ENCODE results near the gene SYTL4.

Gene SYTL4

DNA sequence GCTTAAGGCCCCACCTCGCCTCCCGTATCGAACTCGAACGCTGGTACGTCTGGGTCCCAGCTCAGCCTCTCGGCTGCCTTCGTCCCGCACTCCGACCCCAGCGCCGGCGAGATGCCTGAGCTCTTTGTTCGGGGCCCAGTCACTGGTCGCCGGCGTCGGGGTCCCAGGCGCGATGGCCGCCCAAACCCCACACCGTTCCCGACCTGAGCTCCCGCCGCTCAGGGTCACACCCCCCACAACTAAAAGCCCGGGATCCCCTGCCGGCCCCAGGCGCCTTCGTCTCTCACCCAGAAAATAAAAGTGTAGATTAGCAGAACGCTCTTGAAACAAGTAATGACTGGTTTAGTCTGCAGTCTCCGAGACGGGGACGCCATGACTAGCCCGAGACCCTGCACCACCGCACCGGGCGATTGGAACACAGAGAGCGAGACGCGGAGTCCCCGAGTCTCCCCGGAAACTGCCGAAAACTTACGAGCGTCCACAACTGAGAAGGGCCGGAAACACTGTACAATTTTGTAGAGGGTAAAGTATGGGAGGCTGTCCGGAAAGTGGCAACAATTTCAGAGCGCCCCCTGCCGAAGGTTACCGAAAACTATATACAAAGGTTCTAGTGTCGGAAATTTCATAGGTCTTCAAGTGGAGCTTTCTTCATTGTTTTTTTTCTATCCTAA is 95.5 kb downstream of the SYTL4 start, which contains the start of gene TSPAN6:
Gene TSPAN6, minus strand, starts transcription at position 486 of the 671 bp plus-strand sequence. Its CDS starts 112 bp downstream, at position 374.
- Histone ChIP-seq H3K9me2 (replicated peaks; ENCODE audit: control insufficient read depth, low read length) (no peaks in the 10 kb centered on the region), H3K27ac (ENCODE audit: low read depth, low read length) (no peak within 1 kb of the TSS), H3K9me3 (ENCODE audit: control insufficient read depth, insufficient read depth, low read length) (no peaks in the 10 kb centered on the region), H3K4me3 (ENCODE audit: low read length) (no peak within 1 kb of the TSS), H3K36me3 (ENCODE audit: control insufficient read depth, low read length) (no peaks in the 10 kb centered on the region), H3K4me1 (ENCODE audit: control insufficient read depth, low read length) (no peaks in the 10 kb centered on the region), H4K20me1 (ENCODE audit: control insufficient read depth, insufficient read depth, low read depth, low read length) (no peaks in the 10 kb centered on the region), H3F3A (ENCODE audit: control insufficient read depth, insufficient read depth) (no peaks in the 10 kb centered on the region), H3K79me2 (ENCODE audit: control insufficient read depth, low read length) (no peaks in the 10 kb centered on the region), H3K27me3 (ENCODE audit: control insufficient read depth, low read length) (no peaks in the 10 kb centered on the region), H3K4me2 (ENCODE audit: low read length) (no peak within 1 kb of the TSS)
- TF ChIP-seq, protein P1, sequence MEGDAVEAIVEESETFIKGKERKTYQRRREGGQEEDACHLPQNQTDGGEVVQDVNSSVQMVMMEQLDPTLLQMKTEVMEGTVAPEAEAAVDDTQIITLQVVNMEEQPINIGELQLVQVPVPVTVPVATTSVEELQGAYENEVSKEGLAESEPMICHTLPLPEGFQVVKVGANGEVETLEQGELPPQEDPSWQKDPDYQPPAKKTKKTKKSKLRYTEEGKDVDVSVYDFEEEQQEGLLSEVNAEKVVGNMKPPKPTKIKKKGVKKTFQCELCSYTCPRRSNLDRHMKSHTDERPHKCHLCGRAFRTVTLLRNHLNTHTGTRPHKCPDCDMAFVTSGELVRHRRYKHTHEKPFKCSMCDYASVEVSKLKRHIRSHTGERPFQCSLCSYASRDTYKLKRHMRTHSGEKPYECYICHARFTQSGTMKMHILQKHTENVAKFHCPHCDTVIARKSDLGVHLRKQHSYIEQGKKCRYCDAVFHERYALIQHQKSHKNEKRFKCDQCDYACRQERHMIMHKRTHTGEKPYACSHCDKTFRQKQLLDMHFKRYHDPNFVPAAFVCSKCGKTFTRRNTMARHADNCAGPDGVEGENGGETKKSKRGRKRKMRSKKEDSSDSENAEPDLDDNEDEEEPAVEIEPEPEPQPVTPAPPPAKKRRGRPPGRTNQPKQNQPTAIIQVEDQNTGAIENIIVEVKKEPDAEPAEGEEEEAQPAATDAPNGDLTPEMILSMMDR (IDR thresholded peaks at IDR 0.05; ENCODE audit: low read depth, low read length, poor library complexity, severe bottlenecking) = peak; percentile 33
- no peak for TF ChIP-seq EZH2phosphoT487 (IDR thresholded peaks at IDR 0.05; ENCODE audit: borderline replicate concordance, low read length)

DNA sequence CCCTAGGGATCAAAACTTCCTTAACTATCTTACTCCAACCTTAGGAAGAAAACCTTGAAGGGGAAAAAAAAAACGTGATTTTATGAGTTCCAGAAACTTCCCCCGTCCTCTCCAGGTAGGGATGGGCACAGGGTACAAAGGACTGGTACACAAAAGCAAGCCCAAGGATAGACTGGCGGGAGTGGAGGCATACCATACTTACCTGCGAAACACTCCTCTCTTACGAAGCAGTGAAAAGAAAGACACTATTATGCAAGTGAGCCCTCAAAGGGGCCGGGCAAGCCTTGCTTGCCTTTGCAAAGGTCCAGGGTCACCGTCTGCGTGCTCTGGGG is 96.0 kb downstream of the SYTL4 start:
- no peaks in the 10 kb centered on the region for H3K79me2 ChIP-seq (ENCODE audit: control insufficient read depth, low read length)
- H4K20me1 ChIP-seq (ENCODE audit: control insufficient read depth, insufficient read depth, low read depth, low read length) = no peaks in the 10 kb centered on the region
- no peak overlapping the region for H3K4me3 ChIP-seq (ENCODE audit: low read length)
- no peaks in the 10 kb centered on the region for H3K36me3 ChIP-seq (ENCODE audit: control insufficient read depth, low read length)
- H3K4me1 ChIP-seq (ENCODE audit: control insufficient read depth, low read length) = no peaks in the 10 kb centered on the region
- H3K27me3 ChIP-seq (ENCODE audit: control insufficient read depth, low read length) = no peaks in the 10 kb centered on the region
- no peaks in the 10 kb centered on the region for H3K9me2 ChIP-seq (replicated peaks; ENCODE audit: control insufficient read depth, low read length)
- TF ChIP-seq, protein P1 (IDR thresholded peaks at IDR 0.05; ENCODE audit: low read depth, low read length, poor library complexity, severe bottlenecking) = no peak
- no peak for TF ChIP-seq EZH2phosphoT487 (IDR thresholded peaks at IDR 0.05; ENCODE audit: borderline replicate concordance, low read length)
- no peak overlapping the region for H3K4me2 ChIP-seq (ENCODE audit: low read length)
- H3K9me3 ChIP-seq (ENCODE audit: control insufficient read depth, insufficient read depth, low read length) = no peaks in the 10 kb centered on the region
- H3K27ac ChIP-seq (ENCODE audit: low read depth, low read length) = no peak overlapping the region
- no peaks in the 10 kb centered on the region for H3F3A ChIP-seq (ENCODE audit: control insufficient read depth, insufficient read depth)

GRCh38 chrX:100635040-100635439 is 96.9 kb downstream of the SYTL4 start:
- no peaks in the 10 kb centered on the region for H3K27me3 ChIP-seq (ENCODE audit: control insufficient read depth, low read length)
- H3K4me3 ChIP-seq (ENCODE audit: low read length) = no peak overlapping the region
- no peak overlapping the region for H3K4me2 ChIP-seq (ENCODE audit: low read length)

More at GRCh38 chrX:100635040-100635439, 96.9 kb downstream of the SYTL4 start:
- Histone ChIP-seq H3K27ac (ENCODE audit: low read depth, low read length) (no peak overlapping the region), H3K4me1 (ENCODE audit: control insufficient read depth, low read length) (no peaks in the 10 kb centered on the region), H4K20me1 (ENCODE audit: control insufficient read depth, insufficient read depth, low read depth, low read length) (no peaks in the 10 kb centered on the region), H3K9me2 (replicated peaks; ENCODE audit: control insufficient read depth, low read length) (no peaks in the 10 kb centered on the region), H3F3A (ENCODE audit: control insufficient read depth, insufficient read depth) (no peaks in the 10 kb centered on the region), H3K79me2 (ENCODE audit: control insufficient read depth, low read length) (no peaks in the 10 kb centered on the region), H3K36me3 (ENCODE audit: control insufficient read depth, low read length) (no peaks in the 10 kb centered on the region), H3K9me3 (ENCODE audit: control insufficient read depth, insufficient read depth, low read length) (no peaks in the 10 kb centered on the region)
- TF ChIP-seq, protein P1 (IDR thresholded peaks at IDR 0.05; ENCODE audit: low read depth, low read length, poor library complexity, severe bottlenecking) = no peak
- no peak for TF ChIP-seq EZH2phosphoT487 (IDR thresholded peaks at IDR 0.05; ENCODE audit: borderline replicate concordance, low read length)
